ENCODE results near the gene HDLBP.

DNA sequence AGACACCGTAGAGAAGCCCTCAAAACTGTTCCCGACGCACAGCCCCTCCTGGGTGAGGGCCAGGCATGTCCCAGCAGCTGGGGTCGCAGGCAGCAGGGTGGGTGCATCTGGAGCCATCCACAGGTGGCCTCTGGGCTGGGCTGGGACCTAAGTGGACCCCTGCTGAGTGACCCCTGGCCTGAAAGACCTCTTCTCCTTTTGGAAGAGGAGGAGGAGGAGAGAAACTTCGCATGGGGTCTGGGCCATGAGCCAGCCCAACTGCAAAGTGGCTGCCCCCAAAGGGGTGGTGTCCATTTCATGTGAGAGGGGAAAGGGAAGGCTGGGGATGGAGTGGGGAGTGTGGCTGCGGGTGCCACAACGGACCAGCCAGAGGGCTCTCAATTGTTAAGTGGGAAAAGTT, 101.9 kb downstream of the HDLBP start:
- no peak for TF ChIP-seq CTCF (IDR thresholded peaks at IDR 0.05; ENCODE audit: low read depth, low read length)
- TF ChIP-seq EZH2phosphoT487 (IDR thresholded peaks at IDR 0.05; ENCODE audit: low read depth) = no peak

Data from OCI-LY3 (cell line).